A549 (cell line): ENCODE results near the gene CERK. TPM values are rescaled to one million over a fixed set of nuclear protein-coding genes. Genes with fewer than 3 reads are reported as not detected.

ENCODE experiments used
- ATAC-seq, 2 experiments: fragments of 200-7000 bp in 1 of 2; fragments of >200 bp in 1 of 2; cut with Nextera tagmentation in 1 of 2; cut with Tn5 transposase in 1 of 2; 3 replicates each; pipeline versions ENCODE4 v1.8.0 to v1.9.1; 2018 to 2020; ENCODE audit warnings: mild to moderate bottlenecking in 1 of 2, moderate library complexity in 1 of 2
- CTCF ChIA-PET: fragments of 300-600 bp; sonication (Branson Sonifier 250); formaldehyde crosslinking; extraction: SDS; loops from one replicate; lab custom pipeline; 2021; ENCODE audit warnings: antibody characterized with exemption, inconsistent platforms; lab: Yijun Ruan, JAX
- POLR2A ChIA-PET: fragments of 350-600 bp; formaldehyde crosslinking; extraction: SDS; loops from one replicate; lab custom pipeline; 2021; ENCODE audit warnings: antibody characterized with exemption, inconsistent platforms; lab: Yijun Ruan, JAX
- DNase-seq, 2 experiments: peaks; one replicate each; pipeline versions ENCODE4 v3.0.0 to v3.0.0-alpha.2; 2011 to 2016; ENCODE audit warnings: low read depth in 1 of 2, low spot score in 1 of 2
- FAIRE-seq: peaks from 2 replicates; lab custom pipeline; 2011; peaks lifted over from hg19 to GRCh38; lab: Jason Lieb, UNC
- H3K27ac ChIP-seq, 2 experiments: fragments of >200 bp; sonication (Bioruptor Twin); formaldehyde crosslinking; 3 replicates each; pipeline ENCODE4 v1.5.1; 2016 to 2017
- H3K4me1 ChIP-seq: fragments of >200 bp; sonication (Bioruptor Twin); formaldehyde crosslinking; 3 replicates; pipeline ENCODE4 v1.6.1; 2016
- H3K4me2 ChIP-seq: fragments of >200 bp; sonication (Bioruptor Twin); formaldehyde crosslinking; 3 replicates; pipeline ENCODE4 v1.6.1; 2016
- H3K4me3 ChIP-seq: fragments of >200 bp; sonication (Bioruptor Twin); formaldehyde crosslinking; 3 replicates; pipeline ENCODE4 v1.5.1; 2016
- H3K9me3 ChIP-seq: fragments of >200 bp; sonication (Bioruptor Twin); formaldehyde crosslinking; 3 replicates; pipeline ENCODE4 v1.6.1; 2016
- CHD2 ChIP-seq: fragments of 150-350 bp; IDR thresholded peaks from 2 replicates; pipeline ENCODE4 v1.6.1; 2014; ENCODE audit warnings: low read length; ENCODE audit not compliant: partially characterized antibody
- CHD4 ChIP-seq: fragments of 200-600 bp; sonication (generic); IDR thresholded peaks from 2 replicates; pipeline ENCODE4 v1.6.1; 2016; ENCODE audit warnings: antibody characterized with exemption, mild to moderate bottlenecking, borderline replicate concordance
- EP300 ChIP-seq, 2 experiments: fragments of >200 bp; sonication (Bioruptor Twin); formaldehyde crosslinking; IDR thresholded peaks; 2 replicates in 1 of 2; 3 replicates in 1 of 2; pipeline ENCODE4 v1.6.1; 2016 to 2017
- FOSB ChIP-seq: fragments of 250-450 bp; sonication (Bioruptor Pico); IDR thresholded peaks from 2 replicates; pipeline ENCODE4 v1.5.0; 2020; ENCODE audit warnings: mild to moderate bottlenecking, moderate library complexity
- FOSL2 ChIP-seq, 2 experiments: fragments of 450-650 bp in 1 of 2; fragments of >200 bp in 1 of 2; sonication (Bioruptor Twin) in 1 of 2; formaldehyde crosslinking; IDR thresholded peaks; 2 replicates each; pipeline versions ENCODE4 v1.5.0 to v1.6.1; 2016 to 2020; ENCODE audit warnings: mild to moderate bottlenecking in 1 of 2, moderate library complexity in 1 of 2
- GATA3 ChIP-seq: IDR thresholded peaks from 2 replicates; pipeline ENCODE4 v1.6.1; 2012; ENCODE audit warnings: borderline replicate concordance
- HDAC2 ChIP-seq: fragments of 200-600 bp; sonication (generic); IDR thresholded peaks from 2 replicates; pipeline ENCODE4 v1.6.1; 2016
- HOXA7 ChIP-seq: fragments of 250-450 bp; sonication (Bioruptor Pico); IDR thresholded peaks from 2 replicates; pipeline ENCODE4 v1.5.0; 2020; ENCODE audit warnings: mild to moderate bottlenecking, moderate library complexity
- HOXB5 ChIP-seq: fragments of 250-450 bp; sonication (Bioruptor Pico); IDR thresholded peaks from 2 replicates; pipeline ENCODE4 v1.5.0; 2020; ENCODE audit warnings: mild to moderate bottlenecking, moderate library complexity
- JUN ChIP-seq, 2 experiments: fragments of >200 bp; sonication (Bioruptor Twin); formaldehyde crosslinking; IDR thresholded peaks; 2 replicates in 1 of 2; 3 replicates in 1 of 2; pipeline ENCODE4 v1.6.1; 2016 to 2017
- KDM1A ChIP-seq: fragments of 200-600 bp; sonication (generic); IDR thresholded peaks from 2 replicates; pipeline ENCODE4 v1.6.1; 2016; ENCODE audit warnings: low read depth, mild to moderate bottlenecking
- MAFK ChIP-seq: fragments of 450-650 bp; IDR thresholded peaks from 2 replicates; pipeline ENCODE4 v1.6.1; 2014; ENCODE audit not compliant: partially characterized antibody
- MYC ChIP-seq: IDR thresholded peaks from 2 replicates; pipeline ENCODE4 v1.6.1; 2012; ENCODE audit warnings: mild to moderate bottlenecking, inconsistent platforms, low read length, improper control_type of control experiment, borderline replicate concordance
- PHF8 ChIP-seq: fragments of 200-600 bp; sonication (generic); IDR thresholded peaks from 2 replicates; pipeline ENCODE4 v1.6.1; 2016; ENCODE audit warnings: low read depth, mild to moderate bottlenecking, antibody characterized with exemption, moderate library complexity, borderline replicate concordance
- RAD21 ChIP-seq, 2 experiments: fragments of >200 bp in 1 of 2; sonication (Bioruptor Twin) in 1 of 2; formaldehyde crosslinking in 1 of 2; IDR thresholded peaks in 1 of 2; conservative IDR thresholded peaks in 1 of 2; 2 replicates in 1 of 2; 3 replicates in 1 of 2; pipeline ENCODE4 v1.6.1; 2012 to 2018; ENCODE audit warnings: inconsistent platforms in 1 of 2
- RARB ChIP-seq: fragments of 250-450 bp; sonication (Bioruptor Pico); IDR thresholded peaks from 2 replicates; pipeline ENCODE4 v1.8.0; 2021; ENCODE audit warnings: mild to moderate bottlenecking, moderate library complexity
- RCOR1 ChIP-seq: fragments of 150-350 bp; IDR thresholded peaks from 2 replicates; pipeline ENCODE4 v1.6.1; 2014; ENCODE audit warnings: antibody characterized with exemption, low read length, low read depth
- RFX5 ChIP-seq: fragments of 450-650 bp; IDR thresholded peaks from 2 replicates; pipeline ENCODE4 v1.7.1; 2014; ENCODE audit warnings: antibody characterized with exemption, mild to moderate bottlenecking, moderate library complexity
- RNF2 ChIP-seq: fragments of 200-600 bp; sonication (generic); IDR thresholded peaks from 2 replicates; pipeline ENCODE4 v1.6.1; 2016; ENCODE audit warnings: low read depth, mild to moderate bottlenecking, antibody characterized with exemption, moderate library complexity, borderline replicate concordance
- SREBF2 ChIP-seq: fragments of 450-650 bp; IDR thresholded peaks from 2 replicates; pipeline ENCODE4 v1.6.1; 2014; ENCODE audit warnings: mild to moderate bottlenecking, moderate library complexity
- TP53 ChIP-seq: fragments of 250-450 bp; sonication (Bioruptor Pico); IDR thresholded peaks from 2 replicates; pipeline ENCODE4 v1.5.0; 2021; ENCODE audit warnings: mild to moderate bottlenecking, moderate library complexity
- ZC3H11A ChIP-seq: fragments of 450-650 bp; IDR thresholded peaks from 2 replicates; pipeline ENCODE4 v1.6.1; 2014; ENCODE audit warnings: antibody characterized with exemption, mild to moderate bottlenecking
- ZSCAN20 ChIP-seq: fragments of 250-450 bp; sonication (Bioruptor Pico); IDR thresholded peaks from 2 replicates; pipeline ENCODE4 v1.8.0; 2022; ENCODE audit warnings: mild to moderate bottlenecking, moderate library complexity
- WGBS: methylation state at CpG from one replicate; pipeline ENCODE4 v1.1.6; 2017; ENCODE audit errors: missing lambda C conversion rate; 5-methylcytosine and 5-hydroxymethylcytosine counted together
- polyA plus RNA-seq, 4 experiments: library from polyadenylated mRNA; depleted of rRNA in 3 of 4; stranded (reverse); fragments of >200 nt; fragmentation: RNase III in 1 of 4; extraction: RNeasy Plus Mini Kit Qiagen cat#74134 plus additional on column Dnase treatment in 1 of 4; gene quantifications; 2 replicates in 3 of 4; 3 replicates in 1 of 4; pipeline ENCODE4 v1.2.3, GENCODE V29; 2011 to 2017
- TF ChIP-seq, protein P1 (sequence below): fragments of 450-650 bp; IDR thresholded peaks from 2 replicates; pipeline ENCODE4 v1.6.1; 2014; ENCODE audit warnings: antibody characterized with exemption
- TF ChIP-seq, protein P2 (sequence below): IDR thresholded peaks from 2 replicates; pipeline ENCODE4 v1.6.1; 2012
- TF ChIP-seq, protein P3 (sequence below): fragments of 250-450 bp; sonication (Bioruptor Pico); IDR thresholded peaks from 2 replicates; pipeline ENCODE4 v1.5.0; 2020; ENCODE audit warnings: low read depth, mild to moderate bottlenecking, moderate library complexity
- TF ChIP-seq, protein P4 (sequence below): fragments of >200 bp; sonication (Bioruptor Twin); formaldehyde crosslinking; IDR thresholded peaks from 3 replicates; pipeline ENCODE4 v1.5.1; 2016
- TF ChIP-seq, protein P5 (sequence below): IDR thresholded peaks from 2 replicates; pipeline ENCODE4 v1.6.1; 2012
- TF ChIP-seq, protein P6 (sequence below): fragments of 150-350 bp; IDR thresholded peaks from 2 replicates; pipeline ENCODE4 v1.6.1; 2014; ENCODE audit warnings: low read depth, mild to moderate bottlenecking, low read length

The CERK gene
- polyA plus RNA-seq, 2 of the 4 experiments (the other 2 are of a cell fraction), result 13.1 to 15.6 TPM

DNA sequence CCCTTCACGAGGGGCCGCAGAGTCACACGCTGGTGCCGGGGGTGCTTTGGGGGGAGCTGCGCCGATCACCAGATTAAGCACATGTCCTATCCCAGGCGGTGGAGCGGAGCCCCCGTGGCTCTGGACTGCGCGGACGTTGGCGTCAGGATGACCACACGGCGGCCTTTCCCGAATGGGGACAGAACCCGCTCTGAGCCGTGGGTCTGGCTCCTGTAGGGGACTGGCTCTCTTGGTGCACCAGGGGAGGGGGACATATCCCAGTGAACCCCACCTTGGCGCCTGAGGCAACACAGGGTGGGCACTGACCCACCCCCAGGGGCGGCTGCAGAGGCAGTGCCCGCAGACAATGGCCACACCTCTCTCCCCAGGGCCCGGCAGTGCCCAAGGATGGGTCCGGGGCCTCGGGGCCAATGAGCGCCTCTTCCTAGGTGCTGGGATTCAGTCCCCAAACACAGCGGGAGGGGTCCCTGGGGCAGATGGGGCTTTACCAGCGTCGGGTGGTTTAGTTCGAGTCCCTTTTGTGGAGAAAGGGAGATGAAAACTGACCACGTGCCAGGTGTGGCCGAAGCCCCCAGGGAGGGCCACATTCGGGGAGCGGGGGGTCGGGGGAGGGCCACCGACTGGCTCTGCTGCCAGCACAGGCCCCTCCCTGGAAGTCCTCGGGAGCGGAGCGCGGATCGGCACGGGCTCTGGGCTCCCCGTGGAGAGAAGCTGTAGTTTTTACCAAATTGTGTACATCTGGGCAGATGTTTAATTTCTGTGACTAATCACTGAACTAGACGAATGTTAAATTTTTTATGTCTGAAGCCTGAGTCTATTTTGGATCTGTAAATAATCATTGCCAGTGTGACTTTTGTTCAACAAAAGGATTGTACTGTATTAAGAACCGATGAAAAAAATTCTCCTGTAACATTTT, 59.0 kb downstream of the CERK start:
- no peaks in the 10 kb centered on the region for H3K4me1 ChIP-seq
- no peak overlapping the region for H3K27ac ChIP-seq
- H3K4me3 ChIP-seq, result no peak overlapping the region
- DNase-seq (no peak), ATAC-seq (no peak), FAIRE-seq (no peak)
- H3K4me2 ChIP-seq, result no peak overlapping the region
- no peaks in the 10 kb centered on the region for H3K9me3 ChIP-seq
- no peak for TF ChIP-seq PHF8
- TF ChIP-seq, protein P1, sequence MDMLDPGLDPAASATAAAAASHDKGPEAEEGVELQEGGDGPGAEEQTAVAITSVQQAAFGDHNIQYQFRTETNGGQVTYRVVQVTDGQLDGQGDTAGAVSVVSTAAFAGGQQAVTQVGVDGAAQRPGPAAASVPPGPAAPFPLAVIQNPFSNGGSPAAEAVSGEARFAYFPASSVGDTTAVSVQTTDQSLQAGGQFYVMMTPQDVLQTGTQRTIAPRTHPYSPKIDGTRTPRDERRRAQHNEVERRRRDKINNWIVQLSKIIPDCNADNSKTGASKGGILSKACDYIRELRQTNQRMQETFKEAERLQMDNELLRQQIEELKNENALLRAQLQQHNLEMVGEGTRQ, result no peak
- TF ChIP-seq, protein P2, sequence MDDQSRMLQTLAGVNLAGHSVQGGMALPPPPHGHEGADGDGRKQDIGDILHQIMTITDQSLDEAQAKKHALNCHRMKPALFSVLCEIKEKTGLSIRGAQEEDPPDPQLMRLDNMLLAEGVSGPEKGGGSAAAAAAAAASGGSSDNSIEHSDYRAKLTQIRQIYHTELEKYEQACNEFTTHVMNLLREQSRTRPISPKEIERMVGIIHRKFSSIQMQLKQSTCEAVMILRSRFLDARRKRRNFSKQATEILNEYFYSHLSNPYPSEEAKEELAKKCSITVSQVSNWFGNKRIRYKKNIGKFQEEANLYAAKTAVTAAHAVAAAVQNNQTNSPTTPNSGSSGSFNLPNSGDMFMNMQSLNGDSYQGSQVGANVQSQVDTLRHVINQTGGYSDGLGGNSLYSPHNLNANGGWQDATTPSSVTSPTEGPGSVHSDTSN, result no peak
- no peak for TF ChIP-seq RARB (CRISPR knock-in tag)
- TF ChIP-seq HOXA7, result no peak
- TF ChIP-seq TP53 (CRISPR knock-in tag), result no peak
- TF ChIP-seq, protein P3, sequence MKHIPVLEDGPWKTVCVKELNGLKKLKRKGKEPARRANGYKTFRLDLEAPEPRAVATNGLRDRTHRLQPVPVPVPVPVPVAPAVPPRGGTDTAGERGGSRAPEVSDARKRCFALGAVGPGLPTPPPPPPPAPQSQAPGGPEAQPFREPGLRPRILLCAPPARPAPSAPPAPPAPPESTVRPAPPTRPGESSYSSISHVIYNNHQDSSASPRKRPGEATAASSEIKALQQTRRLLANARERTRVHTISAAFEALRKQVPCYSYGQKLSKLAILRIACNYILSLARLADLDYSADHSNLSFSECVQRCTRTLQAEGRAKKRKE (CRISPR knock-in tag), result no peak
- TF ChIP-seq HDAC2, result no peak
- TF ChIP-seq, protein P4, sequence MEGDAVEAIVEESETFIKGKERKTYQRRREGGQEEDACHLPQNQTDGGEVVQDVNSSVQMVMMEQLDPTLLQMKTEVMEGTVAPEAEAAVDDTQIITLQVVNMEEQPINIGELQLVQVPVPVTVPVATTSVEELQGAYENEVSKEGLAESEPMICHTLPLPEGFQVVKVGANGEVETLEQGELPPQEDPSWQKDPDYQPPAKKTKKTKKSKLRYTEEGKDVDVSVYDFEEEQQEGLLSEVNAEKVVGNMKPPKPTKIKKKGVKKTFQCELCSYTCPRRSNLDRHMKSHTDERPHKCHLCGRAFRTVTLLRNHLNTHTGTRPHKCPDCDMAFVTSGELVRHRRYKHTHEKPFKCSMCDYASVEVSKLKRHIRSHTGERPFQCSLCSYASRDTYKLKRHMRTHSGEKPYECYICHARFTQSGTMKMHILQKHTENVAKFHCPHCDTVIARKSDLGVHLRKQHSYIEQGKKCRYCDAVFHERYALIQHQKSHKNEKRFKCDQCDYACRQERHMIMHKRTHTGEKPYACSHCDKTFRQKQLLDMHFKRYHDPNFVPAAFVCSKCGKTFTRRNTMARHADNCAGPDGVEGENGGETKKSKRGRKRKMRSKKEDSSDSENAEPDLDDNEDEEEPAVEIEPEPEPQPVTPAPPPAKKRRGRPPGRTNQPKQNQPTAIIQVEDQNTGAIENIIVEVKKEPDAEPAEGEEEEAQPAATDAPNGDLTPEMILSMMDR, result no peak
- no peak for TF ChIP-seq CHD4
- TF ChIP-seq MYC, result no peak
- TF ChIP-seq HOXB5 (CRISPR knock-in tag), result no peak
- no peak for TF ChIP-seq ZC3H11A
- no peak for TF ChIP-seq CHD2
- 86% methylated on average over 32 of the region's 44 CpGs for WGBS
- ChIA-PET POLR2A (no interaction called here), CTCF (interaction anchor here (2.1 kb wide), 1 partner anchor 10 kb away, joined by 6 read pairs; no protein-coding TSS in a partner anchor)

DNA sequence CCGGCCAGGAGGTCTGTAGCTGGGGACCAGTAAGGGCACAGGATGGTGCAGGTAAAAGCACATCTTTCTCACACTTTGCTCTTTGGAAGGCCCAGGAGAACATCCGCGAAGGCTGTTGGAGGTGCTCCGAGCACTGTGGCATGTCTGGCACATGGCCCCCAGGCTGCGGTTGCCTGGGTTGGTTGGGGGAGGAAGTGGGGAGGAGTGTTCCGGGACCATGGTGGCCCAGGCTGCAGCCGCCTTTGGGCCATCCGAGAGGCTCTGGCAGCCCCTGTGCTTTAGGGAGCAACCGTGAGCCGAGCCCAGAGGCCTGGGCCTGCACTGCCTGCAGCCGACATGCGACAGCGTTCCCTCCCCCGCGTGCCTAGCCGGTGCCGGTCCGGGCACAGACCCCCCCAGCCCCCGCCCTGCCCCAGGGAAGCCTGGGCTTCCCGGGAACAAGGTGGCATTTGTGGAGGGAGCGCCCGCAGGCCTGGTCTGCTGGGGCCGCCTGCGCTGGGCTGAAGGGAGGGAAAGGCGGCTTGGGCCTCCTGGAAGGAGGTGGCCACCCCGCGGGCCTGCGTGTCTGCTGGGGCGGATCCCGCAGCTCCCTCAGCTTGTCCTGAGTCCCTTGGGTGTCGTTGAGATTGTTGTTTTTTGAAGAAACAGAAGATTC, 59.9 kb downstream of the CERK start:
- FAIRE-seq (no peak), ATAC-seq (no peak), DNase-seq (no peak)
- no peak overlapping the region for H3K4me3 ChIP-seq
- no peaks in the 10 kb centered on the region for H3K4me1 ChIP-seq
- H3K27ac ChIP-seq, result no peak overlapping the region
- no peak for TF ChIP-seq HDAC2
- TF ChIP-seq, protein P5, sequence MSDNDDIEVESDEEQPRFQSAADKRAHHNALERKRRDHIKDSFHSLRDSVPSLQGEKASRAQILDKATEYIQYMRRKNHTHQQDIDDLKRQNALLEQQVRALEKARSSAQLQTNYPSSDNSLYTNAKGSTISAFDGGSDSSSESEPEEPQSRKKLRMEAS, result no peak
- TF ChIP-seq FOSB (CRISPR knock-in tag), result no peak
- TF ChIP-seq RAD21 (conservative IDR thresholded peaks at IDR 0.05 in 1 of 2, IDR thresholded peaks at IDR 0.05 in 1 of 2), result no peak
- no peak for TF ChIP-seq EP300 (IDR thresholded peaks at IDR 0.05)
- TF ChIP-seq MAFK, result no peak
- TF ChIP-seq, protein P6, sequence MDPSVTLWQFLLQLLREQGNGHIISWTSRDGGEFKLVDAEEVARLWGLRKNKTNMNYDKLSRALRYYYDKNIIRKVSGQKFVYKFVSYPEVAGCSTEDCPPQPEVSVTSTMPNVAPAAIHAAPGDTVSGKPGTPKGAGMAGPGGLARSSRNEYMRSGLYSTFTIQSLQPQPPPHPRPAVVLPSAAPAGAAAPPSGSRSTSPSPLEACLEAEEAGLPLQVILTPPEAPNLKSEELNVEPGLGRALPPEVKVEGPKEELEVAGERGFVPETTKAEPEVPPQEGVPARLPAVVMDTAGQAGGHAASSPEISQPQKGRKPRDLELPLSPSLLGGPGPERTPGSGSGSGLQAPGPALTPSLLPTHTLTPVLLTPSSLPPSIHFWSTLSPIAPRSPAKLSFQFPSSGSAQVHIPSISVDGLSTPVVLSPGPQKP, result no peak
- no peak for TF ChIP-seq RNF2
- TF ChIP-seq PHF8, result no peak
- no peak for TF ChIP-seq ZSCAN20
- TF ChIP-seq HOXA7, result no peak
- no peak for TF ChIP-seq ZC3H11A
- TF ChIP-seq GATA3, result no peak
- no peak for TF ChIP-seq SREBF2
- no peak for TF ChIP-seq RCOR1
- TF ChIP-seq FOSL2 (IDR thresholded peaks at IDR 0.05), result no peak
- TF ChIP-seq FOSL2 (CRISPR knock-in tag; IDR thresholded peaks at IDR 0.05), result no peak
- TF ChIP-seq KDM1A, result no peak
- TF ChIP-seq CHD4, result no peak
- no peak for TF ChIP-seq RFX5
- TF ChIP-seq JUN (IDR thresholded peaks at IDR 0.05), result no peak
- ChIA-PET POLR2A (no interaction called here), CTCF (interaction anchor here (2.1 kb wide), 1 partner anchor 9 kb away, joined by 6 read pairs; no protein-coding TSS in a partner anchor)
- WGBS, result 83% methylated on average over 6 of the region's 31 CpGs
- no peaks in the 10 kb centered on the region for H3K9me3 ChIP-seq
- no peak overlapping the region for H3K4me2 ChIP-seq
